Brain microvascular endothelial cell (primary cell): ENCODE measurements around the gene PYGO2.

Experiments
- DNase-seq: peaks from one replicate; pipeline ENCODE4 v3.0.0-alpha.2; 2020
- H3K27ac ChIP-seq: fragments of 250-450 bp; sonication (Bioruptor Pico); 2 replicates; pipeline ENCODE4 v1.5.1; 2020; ENCODE audit warnings: mild to moderate bottlenecking, moderate library complexity
- H3K27me3 ChIP-seq: fragments of 250-450 bp; sonication (Bioruptor Pico); replicated peaks from 2 replicates; pipeline ENCODE4 v1.5.1; 2020; ENCODE audit warnings: mild to moderate bottlenecking
- H3K36me3 ChIP-seq: fragments of 250-450 bp; sonication (Bioruptor Pico); replicated peaks from 2 replicates; pipeline ENCODE4 v1.5.1; 2020; ENCODE audit warnings: mild to moderate bottlenecking
- H3K4me3 ChIP-seq: 2 replicates; pipeline ENCODE4 v1.5.1; 2011; ENCODE audit warnings: low read depth, mild to moderate bottlenecking, control low read depth, low read length, moderate library complexity
- in situ Hi-C: cut with HindIII; loops from 2 replicates; pipeline ENCODE4 v1.10.0; 2017; ENCODE audit warnings: low sequenced_read_pairs, low pct_ligation_motif_present
- TF ChIP-seq, protein P1 (sequence below): IDR thresholded peaks from 2 replicates; pipeline ENCODE4 v1.5.1; 2011; ENCODE audit warnings: low read depth, mild to moderate bottlenecking, moderate library complexity, low read length, control low read depth, inconsistent platforms; ENCODE audit errors: missing control alignments

The PYGO2 gene

DNA sequence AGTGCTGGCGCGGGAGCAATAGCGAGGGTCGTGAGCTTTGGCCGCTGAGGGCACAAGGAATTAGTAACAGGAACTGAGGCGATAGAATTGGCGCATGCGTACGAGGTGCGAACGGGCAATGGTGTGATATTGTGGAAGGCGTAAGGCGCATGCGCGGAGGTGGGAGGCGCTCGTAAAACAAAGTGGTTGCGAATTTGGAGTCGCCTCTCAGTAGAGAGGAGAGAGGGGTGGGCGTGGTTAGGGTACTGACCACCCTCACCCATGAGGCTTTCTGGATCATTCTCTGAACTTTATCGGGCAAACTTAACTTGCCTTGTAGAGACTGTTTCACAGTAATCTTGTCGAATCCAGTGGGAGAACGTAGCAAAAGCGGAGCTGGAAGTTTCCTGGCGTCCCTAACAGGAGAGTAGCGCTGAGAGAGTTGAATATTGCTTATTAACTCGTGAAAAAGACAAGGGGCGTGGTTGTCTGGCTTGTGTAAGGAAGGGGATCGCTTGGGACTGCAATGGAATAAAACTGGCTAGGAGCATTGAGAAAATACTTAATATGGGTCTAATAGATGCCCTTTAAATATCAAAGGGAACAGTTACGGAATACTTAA, 13.3 kb upstream of the PYGO2 start:
- no peaks in the 10 kb centered on the region for H3K36me3 ChIP-seq
- peak overlapping the region; percentile 75 for H3K27ac ChIP-seq
- no peaks in the 10 kb centered on the region for H3K27me3 ChIP-seq
- peak overlapping the region; percentile 78 for H3K4me3 ChIP-seq
- in situ Hi-C loops = no loop called here
- TF ChIP-seq, protein P1, sequence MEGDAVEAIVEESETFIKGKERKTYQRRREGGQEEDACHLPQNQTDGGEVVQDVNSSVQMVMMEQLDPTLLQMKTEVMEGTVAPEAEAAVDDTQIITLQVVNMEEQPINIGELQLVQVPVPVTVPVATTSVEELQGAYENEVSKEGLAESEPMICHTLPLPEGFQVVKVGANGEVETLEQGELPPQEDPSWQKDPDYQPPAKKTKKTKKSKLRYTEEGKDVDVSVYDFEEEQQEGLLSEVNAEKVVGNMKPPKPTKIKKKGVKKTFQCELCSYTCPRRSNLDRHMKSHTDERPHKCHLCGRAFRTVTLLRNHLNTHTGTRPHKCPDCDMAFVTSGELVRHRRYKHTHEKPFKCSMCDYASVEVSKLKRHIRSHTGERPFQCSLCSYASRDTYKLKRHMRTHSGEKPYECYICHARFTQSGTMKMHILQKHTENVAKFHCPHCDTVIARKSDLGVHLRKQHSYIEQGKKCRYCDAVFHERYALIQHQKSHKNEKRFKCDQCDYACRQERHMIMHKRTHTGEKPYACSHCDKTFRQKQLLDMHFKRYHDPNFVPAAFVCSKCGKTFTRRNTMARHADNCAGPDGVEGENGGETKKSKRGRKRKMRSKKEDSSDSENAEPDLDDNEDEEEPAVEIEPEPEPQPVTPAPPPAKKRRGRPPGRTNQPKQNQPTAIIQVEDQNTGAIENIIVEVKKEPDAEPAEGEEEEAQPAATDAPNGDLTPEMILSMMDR = no peak
- peak; percentile 93 for DNase-seq

- TF ChIP-seq, protein P1 = no peak
- Histone ChIP-seq H3K36me3 (no peaks in the 10 kb centered on the region), H3K27ac (peak within 1 kb of the TSS; percentile 96), H3K27me3 (no peaks in the 10 kb centered on the region), H3K4me3 (peak within 1 kb of the TSS; percentile 78)
- peak; percentile 100 for DNase-seq
- in situ Hi-C loops = no loop called here
Observed at GRCh38 chr1:154974102-154974807, 12.7 kb upstream of the PYGO2 start, which contains the start of gene CKS1B. CKS1B (plus strand) TSS chr1:154974681; CDS start chr1:154974746, 65 bp downstream.

GRCh38 chr1:154973344-154974101, 11.9 kb upstream of the PYGO2 start:
- in situ Hi-C loops = no loop called here
- TF ChIP-seq, protein P1 = peak; percentile 37
- H3K36me3 ChIP-seq = no peaks in the 10 kb centered on the region
- peak overlapping the region; percentile 78 for H3K4me3 ChIP-seq
- peak overlapping the region; percentile 96 for H3K27ac ChIP-seq
- H3K27me3 ChIP-seq = no peaks in the 10 kb centered on the region
- peak; percentile 98 for DNase-seq

- TF ChIP-seq, protein P1 = no peak
- H3K27me3 ChIP-seq = no peaks in the 10 kb centered on the region
- peak overlapping the region; percentile 78 for H3K4me3 ChIP-seq
- peaks cover 7% of the 10 kb centered on the region for H3K36me3 ChIP-seq
- in situ Hi-C loops = no loop called here
- peak overlapping the region; percentile 96 for H3K27ac ChIP-seq
- DNase-seq = peak; percentile 84
Observed at GRCh38 chr1:154972517-154973343, 11.1 kb upstream of the PYGO2 start.

DNA sequence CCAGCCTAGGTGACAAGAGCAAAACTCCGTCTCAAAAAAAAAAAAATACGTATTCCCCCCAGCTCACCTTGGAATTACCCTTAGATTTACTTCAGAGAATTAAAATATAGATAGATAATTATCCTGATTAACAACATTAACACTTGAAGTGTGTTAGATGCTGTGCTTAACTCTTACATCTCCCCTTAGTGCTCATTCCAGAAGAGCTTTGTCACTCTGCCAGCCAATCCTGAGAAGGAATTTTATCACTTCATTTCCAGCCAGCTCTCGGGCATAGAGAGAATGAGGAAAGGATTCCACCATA, 10.6 kb upstream of the PYGO2 start:
- peaks cover 13% of the 10 kb centered on the region for H3K36me3 ChIP-seq
- H3K4me3 ChIP-seq = peak overlapping the region; percentile 78
- H3K27ac ChIP-seq = peak overlapping the region; percentile 96
- in situ Hi-C loops = no loop called here
- H3K27me3 ChIP-seq = no peaks in the 10 kb centered on the region
- TF ChIP-seq, protein P1 = no peak
- DNase-seq = no peak
